Activated T-cell treated with anti-CD3 and anti-CD28 coated beads, Interleukin-2, amount 50 U/mL, for 24 hours (primary cell): ENCODE measurements around the gene TLX3.
"Not testable (repeated sequence)": the region's sequence is repeated elsewhere in the genome, so short reads cannot be mapped to it uniquely, and the experiment has no call there.

ENCODE experiments used
- DNase-seq: peaks from one replicate; pipeline ENCODE4 v3.0.0-alpha.2; 2020
- H3K27ac Mint-ChIP-seq: 2 replicates; pipeline ENCODE4 v1.8.0; 2020; ENCODE audit warnings: mild to moderate bottlenecking, mixed read lengths
- H3K27me3 Mint-ChIP-seq: 2 replicates; pipeline ENCODE4 v1.8.0; 2020; ENCODE audit warnings: mixed read lengths
- H3K36me3 Mint-ChIP-seq: 2 replicates; pipeline ENCODE4 v1.8.0; 2020; ENCODE audit warnings: low read depth, mixed read lengths
- H3K4me1 Mint-ChIP-seq: 2 replicates; pipeline ENCODE4 v1.8.0; 2020; ENCODE audit warnings: low read depth, mixed read lengths
- H3K4me3 Mint-ChIP-seq: 2 replicates; pipeline ENCODE4 v1.8.0; 2020; ENCODE audit warnings: mild to moderate bottlenecking, moderate library complexity, mixed read lengths
- H3K9me3 Mint-ChIP-seq: 2 replicates; pipeline ENCODE4 v1.8.0; 2020; ENCODE audit warnings: mixed read lengths

Gene TLX3

GRCh38 chr5:171291371-171291770 is 17.7 kb upstream of the TLX3 start:
- Mint-ChIP-seq H3K4me3 (no peak overlapping the region), H3K36me3 (no peaks in the 10 kb centered on the region), H3K27me3 (peaks cover 10% of the 10 kb centered on the region), H3K27ac (no peak overlapping the region), H3K9me3 (no peaks in the 10 kb centered on the region), H3K4me1 (no peaks in the 10 kb centered on the region)
- DNase-seq = no peak

GRCh38 chr5:171295299-171295698 is 13.7 kb upstream of the TLX3 start:
- Mint-ChIP-seq H3K4me1 (no peaks in the 10 kb centered on the region), H3K27me3 (peaks cover 9% of the 10 kb centered on the region), H3K27ac (no peak overlapping the region), H3K9me3 (no peaks in the 10 kb centered on the region), H3K36me3 (no peaks in the 10 kb centered on the region), H3K4me3 (no peak overlapping the region)
- no peak for DNase-seq

GRCh38 chr5:171295801-171296200 is 13.2 kb upstream of the TLX3 start:
- Mint-ChIP-seq H3K27me3 (peaks cover 9% of the 10 kb centered on the region), H3K27ac (no peak overlapping the region), H3K4me1 (no peaks in the 10 kb centered on the region), H3K9me3 (no peaks in the 10 kb centered on the region), H3K36me3 (no peaks in the 10 kb centered on the region), H3K4me3 (no peak overlapping the region)
- DNase-seq = no peak

GRCh38 chr5:171297941-171298340 is 11.1 kb upstream of the TLX3 start:
- not testable (repeated sequence) for H3K27ac Mint-ChIP-seq, H3K4me3 Mint-ChIP-seq, H3K36me3 Mint-ChIP-seq, H3K4me1 Mint-ChIP-seq, DNase-seq, H3K9me3 Mint-ChIP-seq
- peaks cover 26% of the 10 kb centered on the region for H3K27me3 Mint-ChIP-seq

- no peak overlapping the region for H3K27ac Mint-ChIP-seq
- no peak overlapping the region for H3K4me3 Mint-ChIP-seq
- no peak for DNase-seq
- no peaks in the 10 kb centered on the region for H3K36me3 Mint-ChIP-seq
- peaks cover 39% of the 10 kb centered on the region for H3K27me3 Mint-ChIP-seq
- no peaks in the 10 kb centered on the region for H3K9me3 Mint-ChIP-seq
- H3K4me1 Mint-ChIP-seq = no peaks in the 10 kb centered on the region
These were observed 9.8 kb upstream of the TLX3 start for GRCh38 chr5:171299228-171299627.

GRCh38 chr5:171299851-171300250 is 9.2 kb upstream of the TLX3 start:
- Mint-ChIP-seq H3K36me3 (no peaks in the 10 kb centered on the region), H3K27ac (no peak overlapping the region), H3K9me3 (no peaks in the 10 kb centered on the region), H3K4me1 (no peaks in the 10 kb centered on the region), H3K4me3 (no peak overlapping the region), H3K27me3 (peaks cover 45% of the 10 kb centered on the region)
- DNase-seq = no peak

- no peaks in the 10 kb centered on the region for H3K36me3 Mint-ChIP-seq
- no peaks in the 10 kb centered on the region for H3K4me1 Mint-ChIP-seq
- peaks cover 50% of the 10 kb centered on the region for H3K27me3 Mint-ChIP-seq
- no peak overlapping the region for H3K27ac Mint-ChIP-seq
- H3K4me3 Mint-ChIP-seq = no peak overlapping the region
- no peaks in the 10 kb centered on the region for H3K9me3 Mint-ChIP-seq
- DNase-seq = no peak
These were observed 8.7 kb upstream of the TLX3 start for GRCh38 chr5:171300358-171300757.

- Mint-ChIP-seq H3K4me3 (no peak overlapping the region), H3K9me3 (no peaks in the 10 kb centered on the region), H3K27me3 (peaks cover 90% of the 10 kb centered on the region), H3K36me3 (no peaks in the 10 kb centered on the region), H3K27ac (no peak overlapping the region), H3K4me1 (peaks cover 13% of the 10 kb centered on the region)
- no peak for DNase-seq
These were observed 2.9 kb upstream of the TLX3 start for GRCh38 chr5:171306166-171306565.

GRCh38 chr5:171306781-171307591 is 2.1 kb upstream of the TLX3 start:
- Mint-ChIP-seq H3K36me3 (no peaks in the 10 kb centered on the region), H3K4me3 (no peak overlapping the region), H3K27ac (no peak overlapping the region), H3K27me3 (peaks cover 88% of the 10 kb centered on the region), H3K4me1 (peaks cover 15% of the 10 kb centered on the region), H3K9me3 (no peaks in the 10 kb centered on the region)
- DNase-seq = no peak

GRCh38 chr5:171307789-171308452 is 1.1 kb upstream of the TLX3 start:
- Mint-ChIP-seq H3K36me3 (no peaks in the 10 kb centered on the region), H3K27me3 (peaks cover 87% of the 10 kb centered on the region), H3K4me3 (no peak overlapping the region), H3K9me3 (no peaks in the 10 kb centered on the region), H3K4me1 (peaks cover 20% of the 10 kb centered on the region), H3K27ac (no peak overlapping the region)
- no peak for DNase-seq

GRCh38 chr5:171309276-171310211 is 496 bp downstream of the TLX3 start:
- peak overlapping the region; percentile 15 for H3K4me3 Mint-ChIP-seq
- H3K4me1 Mint-ChIP-seq = peaks cover 29% of the 10 kb centered on the region
- H3K27me3 Mint-ChIP-seq = peaks cover 86% of the 10 kb centered on the region
- DNase-seq = peak; percentile 39
- no peaks in the 10 kb centered on the region for H3K36me3 Mint-ChIP-seq
- peak overlapping the region; percentile 37 for H3K27ac Mint-ChIP-seq
- no peaks in the 10 kb centered on the region for H3K9me3 Mint-ChIP-seq

- no peaks in the 10 kb centered on the region for H3K36me3 Mint-ChIP-seq
- H3K4me3 Mint-ChIP-seq = peak overlapping the region; percentile 15
- no peaks in the 10 kb centered on the region for H3K9me3 Mint-ChIP-seq
- H3K27me3 Mint-ChIP-seq = peaks cover 86% of the 10 kb centered on the region
- H3K27ac Mint-ChIP-seq = peak overlapping the region; percentile 40
- peak; percentile 51 for DNase-seq
- H3K4me1 Mint-ChIP-seq = peaks cover 29% of the 10 kb centered on the region
These were observed 1.3 kb downstream of the TLX3 start for GRCh38 chr5:171310212-171310818.

- DNase-seq = peak; percentile 44
- peaks cover 87% of the 10 kb centered on the region for H3K27me3 Mint-ChIP-seq
- H3K27ac Mint-ChIP-seq = peak overlapping the region; percentile 40
- H3K36me3 Mint-ChIP-seq = no peaks in the 10 kb centered on the region
- H3K9me3 Mint-ChIP-seq = no peaks in the 10 kb centered on the region
- peaks cover 30% of the 10 kb centered on the region for H3K4me1 Mint-ChIP-seq
- no peak overlapping the region for H3K4me3 Mint-ChIP-seq
These were observed 1.8 kb downstream of the TLX3 start for GRCh38 chr5:171310819-171311321.
